HepG2 (cell line): ENCODE measurements around the gene RHOT1. TPM values are rescaled to one million over a fixed set of nuclear protein-coding genes. Genes with fewer than 3 reads are reported as not detected.
"Not testable (repeated sequence)": the region's sequence is repeated elsewhere in the genome, so short reads cannot be mapped to it uniquely, and the experiment has no call there.

Source experiments
- ATAC-seq: fragments of 200-7000 bp; cut with Tn5 transposase; 3 replicates; pipeline ENCODE4 v1.9.1; 2020; ENCODE audit warnings: mild to moderate bottlenecking, moderate library complexity
- BruUV-seq: library from RNA; stranded (reverse); fragments of 400-500 nt; replicated peaks from 2 replicates; lab custom pipeline; 2021; lab: Mats Ljungman, UMichigan
- CTCF ChIA-PET: fragments of 300-600 bp; formaldehyde crosslinking; extraction: SDS; loops from one replicate; lab custom pipeline; 2021; ENCODE audit warnings: low total read pairs, inconsistent platforms, low intra/inter-chr PET ratio; lab: Yijun Ruan, JAX
- POLR2A ChIA-PET: fragments of 350-600 bp; sonication (Branson Sonifier 250); formaldehyde crosslinking; loops from one replicate; lab custom pipeline; 2020; ENCODE audit warnings: antibody characterized with exemption, inconsistent platforms; lab: Yijun Ruan, JAX
- DNase-seq: peaks from one replicate; pipeline ENCODE4 v3.0.0-alpha.2; 2015; ENCODE audit warnings: low spot score
- FAIRE-seq: peaks from 3 replicates; lab custom pipeline; 2011; peaks lifted over from hg19 to GRCh38; lab: Jason Lieb, UNC
- H2AFZ ChIP-seq: one replicate; pipeline ENCODE4 v1.6.1; 2011; ENCODE audit warnings: low read length, inconsistent platforms
- H3K27ac ChIP-seq: fragments of 300-600 bp; 3 replicates; pipeline ENCODE4 v1.8.0; 2011; ENCODE audit warnings: mixed run types, mild to moderate bottlenecking, mixed read lengths, low read length, inconsistent platforms; ENCODE audit not compliant: insufficient read depth; ENCODE audit errors: extremely low read length
- H3K27me3 ChIP-seq, 2 experiments: fragments of 200-600 bp in 1 of 2; 2 replicates in 1 of 2; 3 replicates in 1 of 2; pipeline versions ENCODE4 v1.6.0 to v1.8.0; 2011; ENCODE audit warnings: low read length in 2 of 2, mild to moderate bottlenecking in 2 of 2, moderate library complexity in 2 of 2, inconsistent platforms in 1 of 2; ENCODE audit not compliant: insufficient read depth in 2 of 2, control insufficient read depth in 1 of 2
- H3K36me3 ChIP-seq, 2 experiments: fragments of 200-600 bp in 1 of 2; replicated peaks in 1 of 2; 2 replicates in 1 of 2; 3 replicates in 1 of 2; pipeline versions ENCODE4 v1.5.1 to v1.8.0; 2011; ENCODE audit warnings: low read length in 2 of 2, inconsistent platforms in 1 of 2; ENCODE audit not compliant: insufficient read depth in 2 of 2, control insufficient read depth in 1 of 2
- H3K4me1 ChIP-seq: 2 replicates; pipeline ENCODE4 v1.5.1; 2012; ENCODE audit warnings: low read length, inconsistent platforms; ENCODE audit not compliant: insufficient read depth
- H3K4me2 ChIP-seq: 2 replicates; pipeline ENCODE4 v1.6.0; 2011; ENCODE audit warnings: low read depth, low read length, inconsistent platforms
- H3K4me3 ChIP-seq, 3 experiments: fragments of 200-600 bp in 1 of 3; sonication (generic), shearing (Covaris generic) in 1 of 3; replicated peaks in 1 of 3; 2 replicates each; pipeline ENCODE4 v1.5.1; 2011 to 2016; ENCODE audit warnings: low read length in 3 of 3, inconsistent platforms in 2 of 3, low read depth in 2 of 3, mild to moderate bottlenecking in 2 of 3, control low read depth in 1 of 3, mixed read lengths in 1 of 3; ENCODE audit not compliant: insufficient read depth in 1 of 3
- H3K79me2 ChIP-seq: one replicate; pipeline ENCODE4 v1.6.1; 2011; ENCODE audit warnings: low read length, inconsistent platforms; ENCODE audit not compliant: insufficient read depth
- H3K9ac ChIP-seq: 2 replicates; pipeline ENCODE4 v1.6.0; 2011; ENCODE audit warnings: mild to moderate bottlenecking, low read depth, low read length, inconsistent platforms; ENCODE audit not compliant: insufficient read depth
- H3K9me3 ChIP-seq: 2 replicates; pipeline ENCODE4 v1.5.1; 2012; ENCODE audit warnings: mild to moderate bottlenecking, low read length
- H4K20me1 ChIP-seq: 2 replicates; pipeline ENCODE4 v1.6.0; 2011; ENCODE audit warnings: inconsistent platforms, mild to moderate bottlenecking, low read length, moderate library complexity; ENCODE audit not compliant: insufficient read depth
- ATF6 ChIP-seq: sonication (generic); formaldehyde crosslinking; conservative IDR thresholded peaks from 2 replicates; pipeline ENCODE4 v1.4.0; 2020; ENCODE audit warnings: missing genetic modification reagents
- ATF7 ChIP-seq, 2 experiments: fragments of 450-650 bp in 1 of 2; sonication (generic) in 1 of 2; formaldehyde crosslinking in 1 of 2; IDR thresholded peaks; 2 replicates each; pipeline versions ENCODE4 v1.4.0 to v1.6.1; 2016 to 2020; ENCODE audit warnings: antibody characterized with exemption in 1 of 2, mild to moderate bottlenecking in 1 of 2, missing genetic modification reagents in 1 of 2
- NRL ChIP-seq: sonication (generic); formaldehyde crosslinking; IDR thresholded peaks from 2 replicates; pipeline ENCODE4 v1.5.0; 2020; ENCODE audit warnings: missing genetic modification reagents, mild to moderate bottlenecking, moderate library complexity, borderline replicate concordance
- ZBTB10 ChIP-seq: sonication (generic); formaldehyde crosslinking; IDR thresholded peaks from 2 replicates; pipeline ENCODE4 v1.4.0; 2020; ENCODE audit warnings: missing genetic modification reagents, borderline replicate concordance
- ZNF431 ChIP-seq: sonication (generic); formaldehyde crosslinking; IDR thresholded peaks from 2 replicates; pipeline ENCODE4 v1.9.0; 2022; ENCODE audit warnings: missing genetic modification reagents, low read depth, mild to moderate bottlenecking, borderline replicate concordance
- ZNF563 ChIP-seq: sonication (generic); formaldehyde crosslinking; IDR thresholded peaks from 2 replicates; pipeline ENCODE4 v1.8.0; 2022; ENCODE audit warnings: mild to moderate bottlenecking, moderate library complexity, missing genetic modification reagents
- ZNF567 ChIP-seq: sonication (generic); formaldehyde crosslinking; IDR thresholded peaks from 2 replicates; pipeline ENCODE4 v1.8.1; 2023; ENCODE audit warnings: mild to moderate bottlenecking, missing genetic modification reagents, borderline replicate concordance
- ZNF710 ChIP-seq: sonication (generic); formaldehyde crosslinking; IDR thresholded peaks from 2 replicates; pipeline ENCODE4 v1.5.0; 2020; ENCODE audit warnings: mild to moderate bottlenecking, missing genetic modification reagents, borderline replicate concordance
- WGBS: methylation state at CpG from one replicate; pipeline ENCODE4 v1.1.6; 2017; ENCODE audit warnings: low lambda C conversion rate; 5-methylcytosine and 5-hydroxymethylcytosine counted together
- in situ Hi-C: cut with HindIII; loops from 2 replicates; pipeline ENCODE4 v1.10.0; 2017; ENCODE audit warnings: low pct_unique_long_range_greater_than_20kb; ENCODE audit not compliant: extremely low pct_ligation_motif_present
- intact Hi-C: fragments of 100-400 bp; cut with micrococcal nuclease; formaldehyde crosslinking; loops from one replicate; pipeline ENCODE4 v1.10.0; 2022; ENCODE audit not compliant: unreplicated experiment
- polyA plus RNA-seq, 8 experiments: library from polyadenylated mRNA; depleted of rRNA in 3 of 8; stranded (reverse) in 7 of 8; unstranded in 1 of 8; fragments of >200 nt; fragmentation: Illumina TruSeq in 4 of 8; extraction: Trizol in 4 of 8; gene quantifications; 2 replicates each; pipeline versions ENCODE4 v1.2.1 to v1.2.3, GENCODE V29; 2011 to 2016; ENCODE audit warnings: low read depth in 4 of 8, missing spikeins in 1 of 8, mixed read lengths in 1 of 8; ENCODE audit not compliant: insufficient read depth in 1 of 8
- total RNA-seq, 5 experiments: library from RNA; depleted of rRNA; stranded (reverse); fragments of >200 nt; fragmentation: Illumina TruSeq; extraction: Trizol; gene quantifications; 2 replicates each; pipeline ENCODE4 v1.2.3, GENCODE V29; 2016; ENCODE audit warnings: low read depth in 1 of 5

The RHOT1 gene
- total and polyA plus RNA-seq, 2 of the 13 experiments (the other 11 are each of a cell fraction or from before 2014, with no cell fraction given): 25.6 to 41.5 TPM

- no peak for TF ChIP-seq ZNF710 (CRISPR knock-in tag)
- TF ChIP-seq ZNF431 (CRISPR knock-in tag): no peak
- no peak for TF ChIP-seq ZNF567
These were observed 119.1 kb downstream of the RHOT1 start (continued) for GRCh38 chr17:32261417-32261736.

- TF ChIP-seq NRL: no peak
- no peak for TF ChIP-seq ZBTB10 (CRISPR knock-in tag)
- TF ChIP-seq ATF7 (IDR thresholded peaks at IDR 0.05): 0 out of 2 replicates have a peak, but pooled peaks have one; percentile 14
- TF ChIP-seq ATF7 (CRISPR knock-in tag; IDR thresholded peaks at IDR 0.05): no peak
- TF ChIP-seq ATF6 (CRISPR knock-in tag): no peak
- no peak for TF ChIP-seq ZNF563 (CRISPR knock-in tag)
- CTCF ChIA-PET: no interaction called here
These were observed 119.7 kb downstream of the RHOT1 start for GRCh38 chr17:32261936-32262510.

GRCh38 chr17:32263515-32263914 is 121.2 kb downstream of the RHOT1 start:
- H4K20me1 ChIP-seq, POLR2A ChIA-PET, intact Hi-C loops, H3K4me2 ChIP-seq, DNase-seq, H3K36me3 ChIP-seq, H3K9me3 ChIP-seq, H3K27ac ChIP-seq, ATAC-seq, H3K9ac ChIP-seq, BruUV-seq, H2AFZ ChIP-seq, in situ Hi-C loops, H3K79me2 ChIP-seq, H3K4me3 ChIP-seq, CTCF ChIA-PET, FAIRE-seq: not testable (repeated sequence)
- peaks cover 19 to 72% of the 10 kb centered on the region in 2 experiments for H3K27me3 ChIP-seq
- H3K4me1 ChIP-seq: peaks cover 24% of the 10 kb centered on the region
- 77% methylated on average over 17 of the region's 17 CpGs for WGBS

More at GRCh38 chr17:32261936-32262510, 119.7 kb downstream of the RHOT1 start:
- 55% methylated on average over 13 of the region's 13 CpGs for WGBS
- BruUV-seq: no TSS peak
- no peak for DNase-seq
- no peaks in the 10 kb centered on the region for H3K79me2 ChIP-seq
- in situ Hi-C loops (no loop called here), intact Hi-C loops (no loop called here)
- no peak overlapping the region for H3K9ac ChIP-seq
- H3K27me3 ChIP-seq: peaks cover 18 to 61% of the 10 kb centered on the region in 2 experiments
- no peaks in the 10 kb centered on the region for H4K20me1 ChIP-seq
- no peak overlapping the region for H3K4me2 ChIP-seq
- no peaks in the 10 kb centered on the region for H3K9me3 ChIP-seq
- no peak overlapping the region for H3K27ac ChIP-seq
- FAIRE-seq: no peak
- POLR2A ChIA-PET: no interaction called here
- H3K4me1 ChIP-seq: peaks cover 22% of the 10 kb centered on the region
- H3K4me3 ChIP-seq: no peak overlapping the region
- H2AFZ ChIP-seq: no peak overlapping the region
- no peaks in the 10 kb centered on the region for H3K36me3 ChIP-seq
- ATAC-seq: no peak
